NCI-H510A (cell line): Measurements from ENCODE around the gene SLC25A33.
"Not testable (repeated sequence)": the region's sequence is repeated elsewhere in the genome, so short reads cannot be mapped to it uniquely, and the experiment has no call there.

Experiments used
- DNase-seq: peaks from one replicate; lab custom pipeline; 2025; lab: John Stamatoyannopoulos, UW

Gene SLC25A33

GRCh38 chr1:9539165-9539828, at the start of gene SLC25A33:
Gene SLC25A33, plus strand, starts transcription at chr1:9539465. Its CDS starts 227 bp downstream, at chr1:9539692.
- DNase-seq: peak; percentile 99

- peak; percentile 85 for DNase-seq
These were observed 48.5 kb upstream of the SLC25A33 start for GRCh38 chr1:9490605-9491339.

- DNase-seq: no peak
These were observed 45.9 kb upstream of the SLC25A33 start for GRCh38 chr1:9493326-9493725.

GRCh38 chr1:9494936-9495758, 44.1 kb upstream of the SLC25A33 start:
- peak; percentile 78 for DNase-seq

- DNase-seq: no peak
These were observed 43.4 kb upstream of the SLC25A33 start for GRCh38 chr1:9495854-9496374.

- no peak for DNase-seq
These were observed 38.2 kb upstream of the SLC25A33 start for GRCh38 chr1:9500756-9501754.

- no peak for DNase-seq
These were observed 36.1 kb upstream of the SLC25A33 start for GRCh38 chr1:9503001-9503675.

GRCh38 chr1:9505143-9505542, 34.1 kb upstream of the SLC25A33 start:
- peak; percentile 96 for DNase-seq

- DNase-seq: no peak
These were observed 32.4 kb upstream of the SLC25A33 start for GRCh38 chr1:9506901-9507300.

- DNase-seq: no peak
These were observed 29.1 kb upstream of the SLC25A33 start for GRCh38 chr1:9510130-9510529.

- not testable (repeated sequence) for DNase-seq
These were observed 23.7 kb upstream of the SLC25A33 start for GRCh38 chr1:9515550-9515949.

GRCh38 chr1:9518454-9518998, 20.7 kb upstream of the SLC25A33 start:
- DNase-seq: no peak

- no peak for DNase-seq
These were observed 18.9 kb upstream of the SLC25A33 start for GRCh38 chr1:9520411-9520810.

- DNase-seq: no peak
These were observed 10.1 kb upstream of the SLC25A33 start for GRCh38 chr1:9529190-9529589.

- DNase-seq: no peak
These were observed 8.9 kb upstream of the SLC25A33 start for GRCh38 chr1:9530320-9530719.

GRCh38 chr1:9534953-9535352, 4.3 kb upstream of the SLC25A33 start:
- no peak for DNase-seq

GRCh38 chr1:9536301-9536700, 3.0 kb upstream of the SLC25A33 start:
- DNase-seq: no peak

GRCh38 chr1:9537863-9538668, 1.2 kb upstream of the SLC25A33 start:
- peak; percentile 92 for DNase-seq

GRCh38 chr1:9538669-9539164, 548 bp upstream of the SLC25A33 start:
- no peak for DNase-seq
